GM21619 (cell line): ENCODE measurements around the gene POU3F1.

ENCODE experiments used
- ATAC-seq: cut with Tn5 transposase; IDR thresholded peaks from one replicate; pipeline ENCODE4 v1.9.1; 2021; ENCODE audit not compliant: unreplicated experiment

Gene POU3F1

DNA sequence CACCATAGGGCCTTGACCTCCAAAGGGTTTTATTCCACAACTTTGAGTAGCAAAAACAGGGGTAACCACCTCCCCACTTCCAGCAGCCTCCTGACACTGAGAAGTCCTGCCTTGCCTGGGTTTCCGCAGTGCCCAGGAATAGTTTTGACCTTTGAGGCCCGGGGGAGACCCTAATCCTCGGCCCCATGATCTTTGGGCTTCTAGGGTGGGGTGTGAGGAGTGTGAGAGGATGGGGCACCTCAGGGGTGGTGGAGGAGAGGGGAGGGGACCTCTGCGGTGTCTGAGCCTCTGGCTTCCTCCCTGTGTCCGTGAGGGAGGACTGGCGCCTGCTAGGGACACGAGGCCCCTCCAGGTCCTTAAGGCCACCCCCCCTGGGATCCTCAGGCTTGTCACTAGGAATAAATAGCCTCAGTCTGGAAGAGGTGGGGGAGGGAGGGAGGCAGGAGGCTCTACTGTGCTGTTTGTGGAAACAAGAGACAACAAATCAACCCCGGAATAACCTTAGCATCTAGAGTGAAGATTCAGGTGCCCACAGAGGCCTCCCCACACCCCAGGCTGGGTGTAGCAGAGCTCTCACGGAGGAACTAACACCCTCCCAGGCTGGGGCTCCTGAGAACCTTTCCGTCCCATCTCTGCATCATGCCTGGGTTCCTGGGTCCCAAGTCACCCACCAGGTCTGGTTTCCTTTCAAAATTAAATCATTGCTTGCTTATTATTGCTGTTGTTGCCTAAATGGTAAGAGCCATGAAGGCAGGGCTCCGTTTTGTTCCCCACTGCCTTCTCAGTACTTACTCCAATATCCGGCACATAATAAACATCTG is 40.4 kb downstream of the POU3F1 start:
- ATAC-seq, result no peak

DNA sequence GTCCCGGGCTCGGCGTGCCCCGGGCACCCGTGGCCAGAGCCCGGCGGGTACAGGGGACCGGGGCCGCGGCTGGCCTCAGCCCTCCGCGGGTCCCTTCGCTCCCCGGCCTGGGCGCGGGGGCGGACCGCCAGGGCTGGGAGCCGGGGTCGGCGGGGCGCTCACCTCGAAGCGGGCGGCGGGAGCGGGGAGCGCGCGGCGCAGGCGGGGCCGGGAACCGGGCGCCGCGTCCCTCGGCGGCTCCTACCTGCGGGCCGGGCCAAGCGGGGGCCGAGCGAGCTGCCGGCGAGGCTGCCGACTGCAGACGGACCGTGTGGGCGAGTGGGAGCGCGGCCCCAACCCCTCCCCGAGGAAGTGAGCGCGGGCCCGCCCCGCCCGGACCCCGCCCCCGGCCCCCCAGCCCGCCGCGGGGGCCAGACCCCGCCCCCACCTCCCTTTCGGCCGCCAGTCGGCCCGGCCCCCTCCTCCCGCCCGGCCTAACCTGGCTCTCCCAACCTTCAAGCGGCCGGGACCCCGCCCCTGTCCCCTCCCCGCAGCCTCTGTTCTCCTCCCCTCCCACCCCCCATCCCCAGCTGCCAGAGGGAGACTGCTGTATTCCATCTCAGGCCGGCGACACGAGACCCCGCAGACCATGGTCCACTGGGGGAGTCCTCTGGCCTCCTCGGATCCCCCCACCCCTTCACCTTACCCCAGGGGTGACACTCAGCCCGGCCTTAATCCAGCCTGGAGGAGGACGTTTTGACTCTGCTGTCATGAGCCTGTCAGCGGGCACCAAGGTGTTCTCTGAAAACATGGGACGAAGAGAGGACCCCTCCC is 41.2 kb downstream of the POU3F1 start, which contains the start of gene FHL3:
Gene FHL3 (minus strand): TSS at position 320 of the 813 bp plus-strand sequence. CDS start 6,102 bp downstream, outside the sequence.
- ATAC-seq, result no peak

DNA sequence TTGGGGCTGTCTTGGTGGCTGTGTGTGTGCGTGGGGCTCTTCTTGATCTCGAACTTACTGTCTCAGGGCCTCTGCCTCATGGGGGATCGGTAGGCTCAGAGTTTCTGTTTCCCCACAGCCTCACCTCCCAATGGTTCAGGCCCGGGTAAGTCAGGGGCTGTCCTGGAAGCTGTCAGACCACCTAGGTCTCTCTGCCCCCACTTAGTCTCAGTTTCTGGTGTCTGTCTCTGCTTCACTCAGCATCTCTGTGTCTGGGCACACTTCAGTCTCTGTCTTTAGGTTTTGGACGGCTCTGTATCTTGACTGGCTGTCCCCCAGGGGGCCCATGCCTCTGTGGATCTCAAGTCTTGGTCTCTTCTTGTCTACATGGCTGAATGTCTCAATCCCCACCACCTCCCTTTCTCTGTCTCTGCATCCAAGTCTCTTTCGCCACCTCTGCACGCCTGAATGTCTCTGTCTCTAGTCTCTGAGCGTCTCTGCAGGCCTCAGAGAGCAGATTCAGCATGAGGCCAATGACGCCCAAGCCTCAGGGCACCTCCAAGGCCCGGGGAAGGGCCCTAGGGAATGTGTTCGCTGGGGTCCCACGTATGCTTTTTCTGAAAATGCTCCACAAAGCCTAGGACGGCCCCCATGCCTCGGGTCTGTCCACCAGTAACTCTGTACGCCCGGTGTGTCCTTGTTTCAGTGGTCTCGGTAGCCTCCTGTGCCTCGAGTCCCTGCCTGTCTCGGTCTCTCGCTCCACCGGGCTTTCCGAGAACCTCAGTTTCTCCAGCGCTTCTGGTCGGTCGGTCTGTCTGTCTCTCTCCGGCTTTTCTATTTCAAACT is 42.1 kb downstream of the POU3F1 start:
- ATAC-seq, result no peak

DNA sequence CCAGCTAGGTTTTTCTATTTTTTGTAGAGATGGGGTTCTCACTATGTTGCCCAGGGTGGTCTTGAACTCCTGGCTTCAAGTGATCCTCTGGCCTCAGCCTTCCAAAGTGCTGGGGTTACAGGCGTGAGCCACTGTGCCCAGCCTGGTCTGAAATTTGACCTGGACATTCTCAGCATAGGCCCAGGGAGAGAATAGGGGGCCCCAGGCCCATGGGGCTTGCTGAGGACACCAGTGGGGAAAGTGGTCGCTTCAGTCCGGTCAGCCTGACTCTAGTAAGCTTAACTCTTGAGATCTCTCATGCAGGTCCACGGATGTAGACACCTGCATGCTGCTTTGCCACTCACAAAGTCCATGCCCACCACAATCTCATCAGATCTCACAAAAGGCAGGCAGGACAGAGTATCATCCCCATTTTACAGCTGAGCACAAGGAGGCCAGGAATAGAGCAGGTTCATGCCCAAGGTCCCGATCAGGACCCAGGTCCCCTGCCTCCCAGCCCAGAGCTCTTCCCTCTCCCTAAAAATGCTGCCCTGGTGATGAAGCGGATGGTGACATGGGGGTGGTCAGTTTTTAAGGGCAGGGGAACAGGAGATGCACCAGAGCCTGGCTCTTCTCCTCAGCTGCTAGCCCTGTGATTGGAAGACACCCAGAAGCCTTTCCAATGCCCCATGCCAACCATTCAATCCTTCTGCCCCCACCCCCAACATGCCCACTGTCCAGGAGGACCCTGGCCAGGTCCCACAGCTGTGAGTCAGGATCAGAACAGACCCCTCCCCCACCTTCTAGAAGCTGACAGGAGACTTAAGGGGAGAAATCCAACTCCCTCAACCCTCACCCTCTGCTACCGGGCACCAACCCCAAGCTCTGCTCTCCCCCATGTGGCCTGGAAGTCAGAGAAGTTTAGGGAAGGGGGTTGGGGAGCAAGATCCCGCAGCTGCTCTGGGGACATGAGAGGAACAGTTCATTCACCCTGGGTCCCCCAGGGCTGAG is 43.0 kb downstream of the POU3F1 start:
- ATAC-seq, result no peak

DNA sequence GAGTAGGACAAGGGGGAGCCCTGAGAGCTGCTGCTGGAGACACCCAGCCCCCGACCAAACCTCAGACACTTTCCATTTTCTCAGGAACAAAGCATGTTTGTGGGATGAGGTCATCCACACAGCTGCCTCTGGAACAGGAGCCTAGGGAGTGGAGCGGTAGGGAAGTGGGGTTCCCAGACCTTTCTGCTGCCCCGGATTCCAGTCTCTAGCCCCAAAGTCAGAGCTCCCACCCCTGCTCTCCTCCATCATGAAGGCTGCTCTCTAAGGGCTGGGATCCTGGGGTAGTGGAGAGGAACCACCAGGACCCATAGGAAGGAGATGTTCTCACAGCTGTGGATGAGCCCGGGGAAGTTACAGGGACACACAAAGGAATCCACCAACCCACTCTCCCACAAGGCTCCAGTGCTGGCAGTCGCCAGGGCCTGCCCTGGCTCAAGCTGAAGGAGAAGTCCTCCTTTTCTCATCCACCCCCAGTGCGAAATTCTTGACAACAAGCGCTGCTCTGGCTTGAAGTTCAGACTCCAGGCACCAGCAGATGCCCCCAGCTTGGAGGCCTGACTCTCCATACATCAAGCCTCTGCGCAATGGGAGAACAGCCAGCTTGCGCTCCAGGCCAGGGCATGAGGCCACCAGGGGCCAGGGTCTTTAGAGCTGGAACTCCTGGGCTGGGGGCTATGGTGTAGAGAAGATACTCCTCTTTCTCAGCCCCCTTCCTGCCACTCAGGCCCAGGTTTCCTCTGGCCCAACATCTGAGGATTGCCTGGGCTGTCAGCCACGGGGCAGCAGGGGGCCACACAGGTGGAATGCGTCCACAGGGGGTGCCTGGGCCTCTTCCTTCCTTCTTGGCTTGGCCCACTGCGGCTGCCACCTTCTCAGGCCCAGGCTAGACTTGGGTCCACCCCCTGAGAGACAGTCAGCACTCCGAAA is 45.8 kb downstream of the POU3F1 start:
- no peak for ATAC-seq

DNA sequence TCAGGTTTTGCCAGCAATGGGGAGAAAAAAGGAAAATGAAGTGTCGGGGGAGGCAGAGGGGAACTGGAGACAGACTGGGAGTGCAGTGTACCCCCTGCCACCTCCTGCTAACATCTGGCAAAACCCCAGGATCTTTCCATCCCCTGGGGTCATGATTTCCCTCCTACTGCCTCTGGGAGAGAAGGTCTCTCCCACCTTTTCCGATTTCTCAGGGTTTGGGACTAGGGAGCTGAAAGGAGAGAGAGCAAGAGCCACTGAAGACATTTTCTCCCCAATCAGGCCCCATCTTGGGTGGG is 46.4 kb downstream of the POU3F1 start:
- ATAC-seq, result no peak

DNA sequence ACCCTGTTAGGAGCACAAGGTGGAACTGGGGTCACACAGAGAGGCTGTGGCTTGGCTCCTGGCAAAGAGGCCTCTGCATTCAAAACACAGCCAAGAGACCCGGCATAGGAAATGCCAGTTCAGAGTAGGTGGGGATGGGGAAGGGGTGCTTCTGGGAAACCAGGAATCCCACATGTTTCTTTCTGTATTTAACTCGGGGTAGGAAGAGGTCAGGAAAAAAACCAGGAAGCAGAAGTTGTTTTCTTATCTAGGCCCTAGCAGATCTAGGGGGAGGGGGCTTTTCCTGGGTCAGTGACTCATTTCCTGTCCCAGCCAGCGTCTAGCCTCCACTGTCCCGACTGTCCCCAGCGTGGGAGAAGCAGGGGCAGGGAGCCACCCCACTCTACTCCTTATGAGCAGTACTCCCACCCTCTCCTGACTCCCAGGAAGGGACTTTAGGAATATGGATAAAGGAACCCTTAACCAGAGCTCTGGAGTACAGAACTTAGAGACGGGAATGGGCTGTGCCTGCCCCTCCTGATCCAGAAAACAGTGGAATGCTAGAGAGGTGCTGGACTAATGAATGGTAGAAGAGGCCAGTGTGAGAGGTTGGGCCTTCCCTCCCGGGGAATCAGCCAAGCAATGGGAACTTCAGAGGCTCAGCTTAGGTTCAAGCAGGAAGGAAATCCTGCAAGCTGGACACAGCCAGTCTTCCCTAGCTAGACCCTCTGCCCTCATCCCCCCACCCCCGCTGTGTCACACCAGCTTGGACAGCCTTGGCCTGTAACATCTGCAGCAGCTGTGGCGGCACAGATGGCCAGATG is 47.0 kb downstream of the POU3F1 start:
- no peak for ATAC-seq

DNA sequence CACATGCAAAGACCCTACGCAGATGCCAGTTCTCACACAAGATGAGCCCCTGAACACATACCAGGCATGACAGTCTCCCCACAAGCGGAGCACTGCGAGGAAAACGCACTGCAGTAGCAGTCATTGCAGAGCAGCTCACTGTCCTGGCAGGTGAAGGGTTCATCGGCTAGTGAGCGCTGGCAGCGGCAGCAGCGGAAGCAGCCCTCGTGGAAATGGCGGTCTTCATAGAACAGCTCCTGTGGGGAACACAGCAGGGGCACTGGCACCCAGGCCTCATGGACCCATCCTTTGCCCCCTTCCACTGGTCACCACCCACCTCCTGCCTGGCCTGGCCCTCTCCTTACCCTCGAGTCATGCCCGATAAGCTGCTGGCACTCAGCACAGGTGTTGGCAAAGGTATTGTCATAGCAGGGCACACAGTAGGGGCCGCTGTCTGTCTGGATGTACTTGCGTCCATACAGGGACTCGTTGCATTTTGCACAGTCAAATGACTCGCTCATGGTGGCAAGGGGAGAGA is 47.6 kb downstream of the POU3F1 start:
- ATAC-seq, result no peak

DNA sequence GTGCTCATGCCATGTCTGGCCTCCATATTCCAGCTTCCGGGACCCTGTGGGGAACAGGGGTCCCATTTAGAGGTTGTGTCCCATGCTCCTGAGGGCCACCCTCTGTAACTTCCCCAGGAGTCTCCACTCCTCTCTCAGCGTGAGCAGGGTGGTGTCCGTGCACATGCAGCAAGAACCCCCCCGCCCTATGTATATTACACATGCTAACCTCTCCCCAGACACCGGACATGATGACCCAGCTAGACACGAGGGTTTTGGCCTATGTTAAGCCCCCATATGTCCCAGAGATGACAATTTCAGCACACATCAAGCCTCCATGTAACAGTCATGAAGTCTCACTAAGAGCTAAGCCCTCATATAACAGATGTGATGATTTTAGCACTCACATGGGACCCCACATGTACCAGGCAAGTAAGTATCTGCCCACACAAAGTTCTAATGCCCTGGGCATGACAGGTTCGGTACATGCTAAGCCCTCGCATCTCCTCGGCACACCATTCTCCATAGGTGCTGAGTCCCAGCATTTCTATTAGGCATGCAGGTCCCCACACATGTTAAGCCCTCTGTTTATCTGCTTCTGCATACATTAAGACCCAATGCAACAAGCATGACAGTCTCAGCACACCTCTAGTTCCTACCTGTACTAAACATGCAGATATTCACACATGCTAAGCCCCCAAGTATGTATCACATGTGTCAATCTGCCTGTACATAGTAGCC is 48.3 kb downstream of the POU3F1 start:
- no peak for ATAC-seq

DNA sequence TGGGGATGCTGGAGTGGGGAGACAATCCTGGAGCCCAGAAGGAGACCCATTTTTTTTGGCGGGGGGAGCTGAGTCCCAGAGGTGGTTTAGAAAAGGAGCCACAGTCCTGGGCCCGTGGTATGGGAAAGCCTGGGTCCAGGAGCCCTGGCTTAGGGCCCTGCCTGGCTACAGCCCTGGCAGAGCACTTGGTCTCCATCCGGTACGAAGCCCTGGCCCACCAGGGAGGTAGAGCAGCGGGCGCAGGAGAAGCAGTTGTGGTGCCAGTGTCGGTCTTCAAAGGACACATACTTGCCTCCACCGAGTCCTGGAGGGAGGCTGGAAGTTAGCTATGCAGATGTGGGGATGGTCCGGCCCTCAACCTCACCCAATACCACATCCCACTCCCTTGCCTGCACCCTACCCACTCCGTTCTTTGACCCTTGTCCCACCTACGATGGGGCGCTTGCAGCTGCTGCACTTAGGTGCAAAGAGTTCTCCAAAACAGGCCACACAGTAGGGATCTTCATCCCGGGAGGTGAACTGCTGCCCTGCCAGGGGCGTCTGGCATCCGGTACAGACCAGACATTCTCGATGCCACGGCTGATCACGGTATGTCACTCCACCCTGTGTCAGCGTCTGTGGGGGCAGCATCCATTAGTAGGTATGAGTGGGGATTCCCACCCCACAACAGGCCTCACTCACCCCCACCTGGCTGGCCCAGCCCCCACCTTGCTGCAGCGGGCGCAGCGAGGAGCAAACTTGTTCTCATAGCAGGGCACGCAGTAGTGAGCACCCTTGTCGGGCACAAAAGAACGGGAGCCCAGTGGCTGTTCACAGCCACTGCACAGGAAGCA is 49.1 kb downstream of the POU3F1 start:
- no peak for ATAC-seq

DNA sequence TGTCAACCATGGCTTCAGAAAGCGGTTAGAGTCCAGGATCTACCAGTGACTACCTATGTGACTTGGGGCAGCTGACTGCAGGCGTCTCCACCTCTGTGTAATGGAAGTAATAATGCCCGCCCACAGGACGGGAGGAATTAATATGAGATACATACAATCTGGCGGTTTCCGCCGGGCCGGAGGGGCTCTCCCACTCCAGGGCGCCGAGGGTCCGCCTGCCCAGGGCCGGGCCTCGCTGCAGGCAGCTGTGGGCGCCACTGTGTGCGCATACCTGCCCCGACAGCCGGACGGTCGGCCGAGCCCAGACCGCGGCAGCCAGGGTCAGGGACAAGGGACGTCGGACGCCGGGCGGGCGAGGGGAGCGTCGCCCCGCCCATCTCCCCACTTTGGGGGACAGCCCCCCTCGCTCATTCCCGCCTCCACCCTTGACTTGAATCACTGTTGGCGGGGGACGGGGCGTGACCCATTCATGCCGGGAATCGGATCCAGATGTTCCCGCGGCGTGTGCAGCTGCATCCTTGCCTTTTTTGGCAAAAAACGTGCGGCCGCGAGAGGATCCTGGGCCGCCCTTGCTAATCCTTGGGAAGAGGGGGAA is 50.7 kb downstream of the POU3F1 start:
- ATAC-seq, result no peak

DNA sequence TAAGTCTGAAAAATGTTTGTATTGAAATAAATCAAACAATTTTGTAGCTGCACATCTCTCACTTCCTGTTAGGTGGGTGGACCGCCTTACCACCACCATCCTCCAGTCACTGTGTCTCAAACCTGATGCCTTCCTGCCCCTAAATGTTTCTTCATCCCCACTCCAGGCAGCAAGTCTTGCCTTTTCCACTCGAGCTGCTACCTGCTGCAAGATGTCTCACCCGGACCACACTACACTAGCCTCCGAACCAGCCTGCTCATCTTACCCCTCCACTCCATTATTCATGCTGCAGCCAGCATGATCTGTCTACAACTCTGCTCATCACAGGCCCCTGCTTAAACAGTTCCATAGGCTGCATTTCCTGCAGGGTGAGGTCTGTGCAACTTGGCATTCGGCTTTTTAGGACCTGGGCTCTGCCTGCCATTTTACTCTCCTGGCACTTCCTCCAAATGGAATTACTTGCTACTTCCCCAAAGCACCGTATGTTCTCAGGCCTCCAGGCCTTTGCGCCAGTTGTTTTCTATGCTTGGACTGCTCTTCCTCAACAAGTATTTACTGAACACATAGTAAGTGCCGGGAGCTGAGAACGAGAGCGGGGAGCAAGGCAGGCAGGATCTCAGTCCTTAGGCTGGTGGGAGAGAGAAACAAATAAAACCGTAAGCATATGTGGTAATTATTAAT is 51.6 kb downstream of the POU3F1 start:
- ATAC-seq, result no peak
